GM21619 (cell line): Measurements from ENCODE around the gene DACT3.

Experiments
- ATAC-seq: cut with Tn5 transposase; IDR thresholded peaks from one replicate; pipeline ENCODE4 v1.9.1; 2021; ENCODE audit not compliant: unreplicated experiment

The DACT3 gene

GRCh38 chr19:46661020-46661731, at the start of gene DACT3:
Gene DACT3, minus strand, starts transcription at chr19:46661182. Its CDS starts 118 bp downstream, at chr19:46661064.
- ATAC-seq, result peak; percentile 82

- ATAC-seq, result no peak
Observed at GRCh38 chr19:46710687-46711086, 49.7 kb upstream of the DACT3 start.

GRCh38 chr19:46704379-46705076, 43.5 kb upstream of the DACT3 start:
- no peak for ATAC-seq

GRCh38 chr19:46700704-46701103, 39.7 kb upstream of the DACT3 start:
- ATAC-seq, result no peak

- no peak for ATAC-seq
Observed at GRCh38 chr19:46698395-46699321, 37.7 kb upstream of the DACT3 start.

GRCh38 chr19:46697204-46697960, 36.4 kb upstream of the DACT3 start:
- ATAC-seq, result no peak

- ATAC-seq, result no peak
Observed at GRCh38 chr19:46696866-46697203, 35.9 kb upstream of the DACT3 start.

- no peak for ATAC-seq
Observed at GRCh38 chr19:46696052-46696451, 35.1 kb upstream of the DACT3 start.

- no peak for ATAC-seq
Observed at GRCh38 chr19:46693760-46694159, 32.8 kb upstream of the DACT3 start.

- no peak for ATAC-seq
Observed at GRCh38 chr19:46692918-46693722, 32.1 kb upstream of the DACT3 start.

GRCh38 chr19:46691948-46692347, 31.0 kb upstream of the DACT3 start:
- ATAC-seq, result no peak

- ATAC-seq, result no peak
Observed at GRCh38 chr19:46691104-46691503, 30.1 kb upstream of the DACT3 start.

- no peak for ATAC-seq
Observed at GRCh38 chr19:46689358-46689757, 28.4 kb upstream of the DACT3 start.

- ATAC-seq, result no peak
Observed at GRCh38 chr19:46687438-46688145, 26.6 kb upstream of the DACT3 start.

- ATAC-seq, result no peak
Observed at GRCh38 chr19:46685189-46685588, 24.2 kb upstream of the DACT3 start.

GRCh38 chr19:46678110-46678732, 17.2 kb upstream of the DACT3 start:
- no peak for ATAC-seq

GRCh38 chr19:46674416-46675178, 13.6 kb upstream of the DACT3 start:
- ATAC-seq, result no peak

GRCh38 chr19:46670813-46671212, 9.8 kb upstream of the DACT3 start:
- no peak for ATAC-seq
